GM12865 (cell line): ENCODE measurements around the gene FSIP1.

Experiments
- DNase-seq: peaks from one replicate; pipeline ENCODE4 v3.0.0; 2010; ENCODE audit warnings: low read depth
- H3K4me3 ChIP-seq: 2 replicates; pipeline ENCODE4 v1.5.1; 2011; ENCODE audit warnings: mild to moderate bottlenecking, low read depth, low read length, control low read depth
- TF ChIP-seq, protein P1 (sequence below): IDR thresholded peaks from 2 replicates; pipeline ENCODE4 v1.5.1; 2011; ENCODE audit warnings: low read length, control low read depth, low read depth, inconsistent platforms; ENCODE audit not compliant: insufficient read depth; ENCODE audit errors: missing control alignments

FSIP1 gene

DNA sequence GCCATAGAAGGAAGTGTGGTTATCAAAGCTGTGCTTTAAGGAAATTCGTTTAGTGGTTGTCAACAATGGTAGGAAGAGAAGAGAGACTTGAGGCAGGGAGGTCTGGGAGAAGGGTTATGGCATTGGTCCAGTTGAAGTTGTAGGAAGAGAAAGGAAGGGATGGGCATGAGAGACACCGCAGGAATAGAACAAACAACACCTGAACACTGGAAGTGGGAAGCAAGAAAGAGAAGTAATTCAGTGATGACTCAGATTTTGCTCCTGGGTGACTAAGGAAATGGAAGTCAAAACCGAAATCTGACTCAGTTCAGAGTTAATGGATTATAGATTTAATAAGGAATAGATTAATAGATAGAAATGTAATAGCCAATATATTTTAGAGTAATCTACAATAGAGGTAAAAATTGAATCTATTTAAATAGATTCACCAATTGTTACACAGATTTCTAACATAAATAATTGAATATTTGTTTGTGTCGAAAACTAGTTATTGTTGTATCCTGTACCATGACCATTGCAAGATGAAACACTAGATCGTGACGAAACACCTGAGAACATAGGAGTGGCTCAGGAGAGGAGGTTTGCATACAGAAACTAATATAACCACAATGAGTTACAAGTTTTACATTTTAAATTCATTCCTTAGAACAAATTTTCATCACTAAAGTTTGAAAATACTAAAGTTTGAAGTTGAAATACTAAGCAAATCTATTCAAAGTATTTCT is 165.7 kb downstream of the FSIP1 start:
- TF ChIP-seq, protein P1, sequence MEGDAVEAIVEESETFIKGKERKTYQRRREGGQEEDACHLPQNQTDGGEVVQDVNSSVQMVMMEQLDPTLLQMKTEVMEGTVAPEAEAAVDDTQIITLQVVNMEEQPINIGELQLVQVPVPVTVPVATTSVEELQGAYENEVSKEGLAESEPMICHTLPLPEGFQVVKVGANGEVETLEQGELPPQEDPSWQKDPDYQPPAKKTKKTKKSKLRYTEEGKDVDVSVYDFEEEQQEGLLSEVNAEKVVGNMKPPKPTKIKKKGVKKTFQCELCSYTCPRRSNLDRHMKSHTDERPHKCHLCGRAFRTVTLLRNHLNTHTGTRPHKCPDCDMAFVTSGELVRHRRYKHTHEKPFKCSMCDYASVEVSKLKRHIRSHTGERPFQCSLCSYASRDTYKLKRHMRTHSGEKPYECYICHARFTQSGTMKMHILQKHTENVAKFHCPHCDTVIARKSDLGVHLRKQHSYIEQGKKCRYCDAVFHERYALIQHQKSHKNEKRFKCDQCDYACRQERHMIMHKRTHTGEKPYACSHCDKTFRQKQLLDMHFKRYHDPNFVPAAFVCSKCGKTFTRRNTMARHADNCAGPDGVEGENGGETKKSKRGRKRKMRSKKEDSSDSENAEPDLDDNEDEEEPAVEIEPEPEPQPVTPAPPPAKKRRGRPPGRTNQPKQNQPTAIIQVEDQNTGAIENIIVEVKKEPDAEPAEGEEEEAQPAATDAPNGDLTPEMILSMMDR = no peak
- no peak overlapping the region for H3K4me3 ChIP-seq
- no peak for DNase-seq

DNA sequence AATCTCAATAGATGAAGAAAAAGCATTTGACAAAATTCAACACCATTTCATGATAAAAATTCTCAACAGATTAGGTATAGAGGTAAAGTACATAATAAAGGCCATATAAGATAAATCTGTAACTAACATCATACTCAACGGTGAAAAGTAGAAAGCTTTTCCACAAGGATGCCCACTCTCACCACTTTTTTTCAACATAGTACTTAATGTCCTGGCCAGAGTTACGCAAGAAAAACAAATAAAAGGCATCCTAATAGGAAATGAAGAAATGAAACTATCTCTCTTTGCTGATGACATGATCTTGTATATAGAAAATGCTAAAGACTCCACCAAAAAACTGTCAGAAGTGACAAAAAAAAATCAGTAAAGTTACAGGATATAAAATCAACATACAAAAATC is 168.8 kb downstream of the FSIP1 start:
- TF ChIP-seq, protein P1 = no peak
- no peak for DNase-seq
- H3K4me3 ChIP-seq = no peak overlapping the region

GRCh38 chr15:39613271-39613670 is 169.4 kb downstream of the FSIP1 start:
- H3K4me3 ChIP-seq = no peak overlapping the region
- TF ChIP-seq, protein P1 = no peak
- DNase-seq = no peak

GRCh38 chr15:39610665-39611064 is 172.0 kb downstream of the FSIP1 start:
- TF ChIP-seq, protein P1 = no peak
- H3K4me3 ChIP-seq = no peak overlapping the region
- DNase-seq = no peak

DNA sequence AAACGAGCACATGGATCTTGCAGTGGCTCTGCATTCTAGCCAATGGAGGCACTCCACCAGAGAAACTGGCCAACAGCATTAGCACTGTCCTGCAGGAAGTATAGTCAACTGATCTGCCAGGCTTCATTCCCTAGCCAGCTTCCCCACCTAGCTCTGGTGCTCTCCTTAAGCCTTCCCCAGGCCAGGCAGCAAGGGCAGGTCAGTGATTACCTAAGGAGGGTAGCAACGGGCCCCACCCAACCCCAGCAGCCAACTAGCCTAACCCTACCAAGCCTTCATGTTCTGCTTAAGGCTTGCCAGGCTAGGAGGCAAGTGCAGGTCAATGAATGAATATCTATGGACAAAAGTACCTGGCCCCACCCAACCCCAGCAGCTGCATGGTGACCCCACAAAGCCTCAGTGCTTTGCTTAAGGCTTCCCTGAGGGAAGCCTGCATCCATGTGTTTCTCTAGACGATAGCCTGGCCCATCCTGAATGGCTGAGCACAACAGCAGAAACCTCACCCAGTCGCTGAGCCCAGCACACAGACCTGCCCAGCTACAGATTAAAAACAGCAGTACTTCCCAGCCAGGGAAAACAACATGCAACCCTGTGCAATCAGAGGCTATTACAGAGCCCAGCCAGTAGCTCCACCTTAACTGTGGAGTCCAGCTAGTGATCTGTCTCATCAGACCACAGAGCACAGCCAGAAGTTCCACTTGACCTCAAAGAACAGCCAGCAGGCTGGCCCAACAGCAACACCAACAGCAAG is 173.3 kb downstream of the FSIP1 start:
- TF ChIP-seq, protein P1 = no peak

DNA sequence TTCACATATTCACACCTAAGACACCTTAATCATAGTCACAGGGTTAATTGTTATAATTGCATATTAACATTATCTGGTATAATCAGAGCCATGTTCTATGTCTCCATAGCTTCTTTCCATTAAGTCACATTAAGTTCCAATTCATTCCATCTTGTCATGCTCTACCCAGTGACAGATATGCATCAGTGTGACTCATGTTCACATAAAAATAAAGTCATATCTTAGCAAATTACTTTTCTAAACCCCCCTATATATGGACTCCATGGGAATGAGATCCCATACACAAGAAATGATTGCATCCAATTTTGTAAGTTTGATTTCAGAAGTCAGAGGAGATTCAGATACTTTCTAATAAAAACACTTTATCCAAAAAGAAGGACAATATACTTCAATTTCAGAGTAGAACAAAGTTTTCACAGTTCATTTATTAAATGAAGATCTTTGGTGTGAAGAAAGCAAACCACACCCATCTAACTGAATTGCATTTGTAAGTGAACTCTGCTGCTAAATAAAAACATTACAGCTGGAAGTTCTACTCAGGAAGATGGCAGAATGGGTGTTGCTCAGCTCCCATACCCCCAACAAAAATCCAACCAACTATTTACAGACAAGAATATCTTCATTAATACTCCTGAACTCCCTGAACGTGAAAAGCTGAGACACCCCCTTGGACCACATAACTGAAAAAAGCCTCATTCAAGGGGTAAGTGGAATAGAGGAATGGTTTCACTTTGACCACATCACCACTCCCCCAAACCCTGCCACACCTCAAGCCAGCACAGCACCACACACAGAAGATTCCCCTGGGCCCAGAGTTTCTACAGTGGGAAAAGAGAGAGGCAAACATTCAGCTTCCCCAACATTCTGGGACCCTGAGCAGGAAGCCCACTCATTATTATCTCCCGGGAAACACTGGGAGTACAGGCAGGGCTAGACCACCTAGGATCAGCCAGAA is 174.2 kb downstream of the FSIP1 start:
- no peak overlapping the region for H3K4me3 ChIP-seq
- no peak for DNase-seq
- TF ChIP-seq, protein P1 = no peak

More for the DNA sequence above, 173.3 kb downstream of the FSIP1 start:
- DNase-seq = no peak
- H3K4me3 ChIP-seq = no peak overlapping the region
